ENCODE results near the gene AQP12A. TPM values are rescaled to one million over a fixed set of nuclear protein-coding genes. Genes with fewer than 3 reads are reported as not detected.

The AQP12A gene
- total RNA-seq, 2 experiments from 2014 or later, result not detected

- H3K36me3 Mint-ChIP-seq (ENCODE audit: low read depth), result no peaks in the 10 kb centered on the region
- CTCF ChIA-PET, result interaction anchor here (1.2 kb wide), 1 partner anchor 35 kb away, joined by 3 read pairs; no protein-coding TSS in a partner anchor
- no peak overlapping the region for H3K27ac Mint-ChIP-seq
These were observed 29.3 kb downstream of the AQP12A start for GRCh38 chr2:240720686-240721595.

GRCh38 chr2:240721596-240722180 lies 30.0 kb downstream of the AQP12A start:
- ChIA-PET POLR2A (no interaction called here), CTCF (interaction anchor here (1.2 kb wide), 1 partner anchor 35 kb away, joined by 3 read pairs; no protein-coding TSS in a partner anchor)
- H3K9me3 Mint-ChIP-seq, result no peaks in the 10 kb centered on the region
- no peaks in the 10 kb centered on the region for H3K4me1 Mint-ChIP-seq
- no peaks in the 10 kb centered on the region for H3K27me3 Mint-ChIP-seq
- H3K36me3 Mint-ChIP-seq (ENCODE audit: low read depth), result no peaks in the 10 kb centered on the region
- no peak overlapping the region for H3K4me3 Mint-ChIP-seq
- no peak for DNase-seq
- H3K27ac Mint-ChIP-seq, result no peak overlapping the region

More at GRCh38 chr2:240720686-240721595, 29.3 kb downstream of the AQP12A start:
- H3K9me3 Mint-ChIP-seq, result no peaks in the 10 kb centered on the region
- H3K4me3 Mint-ChIP-seq, result no peak overlapping the region
- no peaks in the 10 kb centered on the region for H3K4me1 Mint-ChIP-seq
- no peaks in the 10 kb centered on the region for H3K27me3 Mint-ChIP-seq
- POLR2A ChIA-PET, result interaction anchor here (0.5 kb wide), 1 partner anchor 89 kb away, joined by 8 read pairs; no protein-coding TSS in a partner anchor
- DNase-seq, result no peak

- H3K36me3 Mint-ChIP-seq (ENCODE audit: low read depth), result no peaks in the 10 kb centered on the region
- H3K27ac Mint-ChIP-seq, result no peak overlapping the region
- H3K4me1 Mint-ChIP-seq, result no peaks in the 10 kb centered on the region
- CTCF ChIA-PET, result no interaction called here
- H3K9me3 Mint-ChIP-seq, result no peaks in the 10 kb centered on the region
- H3K4me3 Mint-ChIP-seq, result no peak overlapping the region
- H3K27me3 Mint-ChIP-seq, result no peaks in the 10 kb centered on the region
- POLR2A ChIA-PET, result no interaction called here
- DNase-seq, result no peak
These were observed 30.7 kb downstream of the AQP12A start for GRCh38 chr2:240722376-240722775.

GRCh38 chr2:240722796-240723735 lies 31.4 kb downstream of the AQP12A start:
- no peak for DNase-seq
- ChIA-PET CTCF (interaction anchor here (0.7 kb wide), 1 partner anchor 126 kb away, joined by 3 read pairs; no protein-coding TSS in a partner anchor), POLR2A (no interaction called here)
- H3K4me1 Mint-ChIP-seq, result no peaks in the 10 kb centered on the region
- no peak overlapping the region for H3K4me3 Mint-ChIP-seq
- no peak overlapping the region for H3K27ac Mint-ChIP-seq
- no peaks in the 10 kb centered on the region for H3K36me3 Mint-ChIP-seq (ENCODE audit: low read depth)
- H3K9me3 Mint-ChIP-seq, result no peaks in the 10 kb centered on the region
- no peaks in the 10 kb centered on the region for H3K27me3 Mint-ChIP-seq

- H3K4me1 Mint-ChIP-seq, result no peaks in the 10 kb centered on the region
- H3K27me3 Mint-ChIP-seq, result no peaks in the 10 kb centered on the region
- no peak overlapping the region for H3K4me3 Mint-ChIP-seq
- no peak for DNase-seq
- H3K9me3 Mint-ChIP-seq, result no peaks in the 10 kb centered on the region
- ChIA-PET POLR2A (no interaction called here), CTCF (interaction anchor here (0.7 kb wide), 1 partner anchor 127 kb away, joined by 3 read pairs; no protein-coding TSS in a partner anchor)
- H3K36me3 Mint-ChIP-seq (ENCODE audit: low read depth), result no peaks in the 10 kb centered on the region
- H3K27ac Mint-ChIP-seq, result no peak overlapping the region
These were observed 32.2 kb downstream of the AQP12A start for GRCh38 chr2:240723851-240724250.

GRCh38 chr2:240724431-240724830 lies 32.8 kb downstream of the AQP12A start:
- DNase-seq, result no peak
- no peaks in the 10 kb centered on the region for H3K4me1 Mint-ChIP-seq
- no peak overlapping the region for H3K4me3 Mint-ChIP-seq
- ChIA-PET CTCF (no interaction called here), POLR2A (no interaction called here)
- H3K36me3 Mint-ChIP-seq (ENCODE audit: low read depth), result no peaks in the 10 kb centered on the region
- H3K9me3 Mint-ChIP-seq, result no peaks in the 10 kb centered on the region
- no peaks in the 10 kb centered on the region for H3K27me3 Mint-ChIP-seq
- H3K27ac Mint-ChIP-seq, result no peak overlapping the region

- H3K27me3 Mint-ChIP-seq, result no peaks in the 10 kb centered on the region
- H3K27ac Mint-ChIP-seq, result no peak overlapping the region
- no peak for DNase-seq
- ChIA-PET POLR2A (no interaction called here), CTCF (no interaction called here)
- no peaks in the 10 kb centered on the region for H3K4me1 Mint-ChIP-seq
- no peaks in the 10 kb centered on the region for H3K36me3 Mint-ChIP-seq (ENCODE audit: low read depth)
- no peaks in the 10 kb centered on the region for H3K9me3 Mint-ChIP-seq
- H3K4me3 Mint-ChIP-seq, result no peak overlapping the region
These were observed 33.6 kb downstream of the AQP12A start for GRCh38 chr2:240725266-240725665.

GRCh38 chr2:240725671-240726070 lies 34.0 kb downstream of the AQP12A start:
- POLR2A ChIA-PET, result no interaction called here
- H3K27me3 Mint-ChIP-seq, result no peaks in the 10 kb centered on the region
- no peak for DNase-seq
- H3K36me3 Mint-ChIP-seq (ENCODE audit: low read depth), result no peaks in the 10 kb centered on the region
- H3K4me1 Mint-ChIP-seq, result no peaks in the 10 kb centered on the region
- CTCF ChIA-PET, result no interaction called here
- no peak overlapping the region for H3K4me3 Mint-ChIP-seq
- H3K9me3 Mint-ChIP-seq, result no peaks in the 10 kb centered on the region
- H3K27ac Mint-ChIP-seq, result no peak overlapping the region

GRCh38 chr2:240726876-240727275 lies 35.2 kb downstream of the AQP12A start:
- H3K27ac Mint-ChIP-seq, result no peak overlapping the region
- DNase-seq, result no peak
- H3K27me3 Mint-ChIP-seq, result no peaks in the 10 kb centered on the region
- H3K36me3 Mint-ChIP-seq (ENCODE audit: low read depth), result no peaks in the 10 kb centered on the region
- ChIA-PET CTCF (no interaction called here), POLR2A (no interaction called here)
- no peaks in the 10 kb centered on the region for H3K4me1 Mint-ChIP-seq
- H3K9me3 Mint-ChIP-seq, result no peaks in the 10 kb centered on the region
- no peak overlapping the region for H3K4me3 Mint-ChIP-seq

GRCh38 chr2:240727439-240727838 lies 35.8 kb downstream of the AQP12A start:
- H3K36me3 Mint-ChIP-seq (ENCODE audit: low read depth), result no peaks in the 10 kb centered on the region
- H3K4me3 Mint-ChIP-seq, result no peak overlapping the region
- no peaks in the 10 kb centered on the region for H3K9me3 Mint-ChIP-seq
- CTCF ChIA-PET, result no interaction called here
- DNase-seq, result no peak
- H3K27me3 Mint-ChIP-seq, result no peaks in the 10 kb centered on the region
- H3K27ac Mint-ChIP-seq, result no peak overlapping the region
- POLR2A ChIA-PET, result no interaction called here
- H3K4me1 Mint-ChIP-seq, result no peaks in the 10 kb centered on the region

GRCh38 chr2:240727913-240728312 lies 36.2 kb downstream of the AQP12A start:
- POLR2A ChIA-PET, result no interaction called here
- CTCF ChIA-PET, result no interaction called here
- H3K27me3 Mint-ChIP-seq, result no peaks in the 10 kb centered on the region
- no peaks in the 10 kb centered on the region for H3K36me3 Mint-ChIP-seq (ENCODE audit: low read depth)
- no peaks in the 10 kb centered on the region for H3K4me1 Mint-ChIP-seq
- no peak overlapping the region for H3K27ac Mint-ChIP-seq
- no peak overlapping the region for H3K4me3 Mint-ChIP-seq
- no peaks in the 10 kb centered on the region for H3K9me3 Mint-ChIP-seq
- no peak for DNase-seq

- Mint-ChIP-seq H3K36me3 (ENCODE audit: low read depth) (no peaks in the 10 kb centered on the region), H3K9me3 (no peaks in the 10 kb centered on the region), H3K27me3 (no peaks in the 10 kb centered on the region), H3K4me1 (no peaks in the 10 kb centered on the region), H3K27ac (no peak overlapping the region), H3K4me3 (no peak overlapping the region)
- no peak for DNase-seq
- ChIA-PET CTCF (no interaction called here), POLR2A (no interaction called here)
These were observed 36.7 kb downstream of the AQP12A start for GRCh38 chr2:240728361-240728760.

GRCh38 chr2:240728827-240729226 lies 37.2 kb downstream of the AQP12A start:
- H3K27me3 Mint-ChIP-seq, result no peaks in the 10 kb centered on the region
- no peak overlapping the region for H3K4me3 Mint-ChIP-seq
- CTCF ChIA-PET, result no interaction called here
- no peaks in the 10 kb centered on the region for H3K36me3 Mint-ChIP-seq (ENCODE audit: low read depth)
- POLR2A ChIA-PET, result no interaction called here
- no peaks in the 10 kb centered on the region for H3K9me3 Mint-ChIP-seq
- DNase-seq, result no peak
- no peak overlapping the region for H3K27ac Mint-ChIP-seq
- no peaks in the 10 kb centered on the region for H3K4me1 Mint-ChIP-seq

Data from activated CD4-positive, alpha-beta T cell treated with anti-CD3 and anti-CD28 coated beads, Interleukin-2, amount 10 ng/mL, durations not matched to agents 7 days and 5 days (primary cell).